Heart left ventricle (tissue), 13 donors: Measurements from ENCODE around the gene FAM124A.
"Not testable (repeated sequence)": the region's sequence is repeated elsewhere in the genome, so short reads cannot be mapped to it uniquely, and the experiment has no call there.

Source experiments
- POLR2A ChIP-seq, 2 donors: fragments of 450-650 bp; IDR thresholded peaks; one replicate each; pipeline ENCODE4 v1.6.1; 2017; ENCODE audit warnings: antibody characterized with exemption in 2 of 2, mild to moderate bottlenecking in 2 of 2, moderate library complexity in 2 of 2
- TF ChIP-seq, protein P1 (sequence below), 12 donors: fragments of 200-600 bp; sonication (generic) in 4 of 12; IDR thresholded peaks; one replicate each; pipeline versions ENCODE4 v1.5.0 to v1.8.0; 2018 to 2022; ENCODE audit warnings: antibody characterized with exemption in 12 of 12, mild to moderate bottlenecking in 5 of 12
- donor health status: ischemic (EF 13 %, LVEDD 7.1; RV severe dilation, severe dysfunction).
- donor health status: DM: no; HTN: yes; CAD: no.
- donor health status: DM: no; HTN: no; CAD: no.
- donor health status: ischemic (EF 25% LVEDD 6.9; RV normal size, moderate dysfunction).
- donor health status: ischemic (EF 25% LVEDD 5.7; RV mildly dilated, moderate dysfunction).
- donor health status: ischemic (EF 35%, LVEDD 5.7; RV mildly dilated, moderate dysfunction).
- donor health status: nonischemic (EF 11% LVEDD 7.7; RV severe dilation, severe dysfunction).
- donor health status: DM: yes; HTN: yes; CAD: no.
- donor health status: PGD.
- donor health status: ischemic (EF 29% LVEDD 5.4; RV normal size, mild dysfunction).
- donor health status: nonischemic (EF 23%, LVEDD 6.1; RV moderate dilation, normal function).

GRCh38 chr13:51282923-51283322, 60.7 kb downstream of the FAM124A start:
- TF ChIP-seq, protein P1, sequence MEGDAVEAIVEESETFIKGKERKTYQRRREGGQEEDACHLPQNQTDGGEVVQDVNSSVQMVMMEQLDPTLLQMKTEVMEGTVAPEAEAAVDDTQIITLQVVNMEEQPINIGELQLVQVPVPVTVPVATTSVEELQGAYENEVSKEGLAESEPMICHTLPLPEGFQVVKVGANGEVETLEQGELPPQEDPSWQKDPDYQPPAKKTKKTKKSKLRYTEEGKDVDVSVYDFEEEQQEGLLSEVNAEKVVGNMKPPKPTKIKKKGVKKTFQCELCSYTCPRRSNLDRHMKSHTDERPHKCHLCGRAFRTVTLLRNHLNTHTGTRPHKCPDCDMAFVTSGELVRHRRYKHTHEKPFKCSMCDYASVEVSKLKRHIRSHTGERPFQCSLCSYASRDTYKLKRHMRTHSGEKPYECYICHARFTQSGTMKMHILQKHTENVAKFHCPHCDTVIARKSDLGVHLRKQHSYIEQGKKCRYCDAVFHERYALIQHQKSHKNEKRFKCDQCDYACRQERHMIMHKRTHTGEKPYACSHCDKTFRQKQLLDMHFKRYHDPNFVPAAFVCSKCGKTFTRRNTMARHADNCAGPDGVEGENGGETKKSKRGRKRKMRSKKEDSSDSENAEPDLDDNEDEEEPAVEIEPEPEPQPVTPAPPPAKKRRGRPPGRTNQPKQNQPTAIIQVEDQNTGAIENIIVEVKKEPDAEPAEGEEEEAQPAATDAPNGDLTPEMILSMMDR (IDR thresholded peaks at IDR 0.05): not testable (repeated sequence)
- not testable (repeated sequence) for TF ChIP-seq POLR2A (IDR thresholded peaks at IDR 0.05)
